ENCODE measurements around the gene RHBDL3. TPM values are rescaled to one million over a fixed set of nuclear protein-coding genes. Genes with fewer than 3 reads are reported as not detected.

Gene RHBDL3
- total and polyA plus RNA-seq, 2 donors (not counting 3 experiments of a cell fraction or from before 2014, with no cell fraction given): 0.11 to 0.20 TPM

- dilution Hi-C loops (cut with MboI; ENCODE audit: extremely low pct_ligation_motif_present, low sequenced_read_pairs): no loop called here
- FAIRE-seq: no peak
These were observed 95.6 kb downstream of the RHBDL3 start for GRCh38 chr17:32361270-32361669.

GRCh38 chr17:32370426-32370825, 104.8 kb downstream of the RHBDL3 start:
- FAIRE-seq (no peak), DNase-seq (ENCODE audit: low read depth, low spot score) (peak; percentile 14)
- no peak overlapping the region for H2AFZ ChIP-seq (ENCODE audit: low read depth, low read length)
- H3K27me3 ChIP-seq (ENCODE audit: control insufficient read depth in 2 of 2, insufficient read depth in 2 of 2, low read length in 2 of 2): no peaks in the 10 kb centered on the region
- H3K4me2 ChIP-seq (ENCODE audit: insufficient read depth, low read length): no peak overlapping the region
- H3K4me3 ChIP-seq (replicated peaks in 1 of 3; ENCODE audit: insufficient read depth in 1 of 3, low read depth in 1 of 3, low read length in 3 of 3): no peak overlapping the region
- no peaks in the 10 kb centered on the region for H3K9me3 ChIP-seq (replicated peaks; ENCODE audit: control insufficient read depth, insufficient read depth, low read length)
- H3K9ac ChIP-seq (replicated peaks; ENCODE audit: extremely low read depth, insufficient read depth, low read length): no peak overlapping the region
- H4K20me1 ChIP-seq (replicated peaks; ENCODE audit: control insufficient read depth, extremely low read depth, insufficient read depth, low read length): peaks cover 18% of the 10 kb centered on the region
- intact Hi-C loops (cut with micrococcal nuclease) (no loop called here), dilution Hi-C loops (cut with MboI; ENCODE audit: extremely low pct_ligation_motif_present, low sequenced_read_pairs) (no loop called here)
- H3K36me3 ChIP-seq (ENCODE audit: control insufficient read depth in 2 of 2, extremely low read depth in 1 of 2, insufficient read depth in 2 of 2, low read length in 2 of 2): peaks cover 29 to 64% of the 10 kb centered on the region in 2 experiments
- CTCF ChIA-PET: interaction anchor here (1.0 kb wide), 1 partner anchor 14 kb away, joined by 3 read pairs; no protein-coding TSS in a partner anchor
- peaks cover 10% of the 10 kb centered on the region for H3K4me1 ChIP-seq (ENCODE audit: control insufficient read depth, extremely low read depth, insufficient read depth, low read length)
- POLR2A ChIA-PET: no interaction called here
- H3K9me1 ChIP-seq (replicated peaks; ENCODE audit: control insufficient read depth, extremely low read depth, insufficient read depth, low read length): no peaks in the 10 kb centered on the region
- peaks cover 66% of the 10 kb centered on the region for H3K79me2 ChIP-seq (ENCODE audit: control insufficient read depth, insufficient read depth, low read length)
- no peak for TF ChIP-seq POLR2A (IDR thresholded peaks at IDR 0.05; ENCODE audit: low read depth, low read length)
- no peak for TF ChIP-seq CTCF (IDR thresholded peaks at IDR 0.05; ENCODE audit: extremely low read depth in 1 of 2, insufficient read depth in 1 of 2, low read depth in 1 of 2, low read length in 2 of 2)
- H3K27ac ChIP-seq (ENCODE audit: insufficient read depth, low read depth, low read length): no peak overlapping the region
- no TSS peak for BruUV-seq (replicated peaks)

More at GRCh38 chr17:32361270-32361669, 95.6 kb downstream of the RHBDL3 start:
- ChIA-PET CTCF (interaction anchor here (1.0 kb wide), 1 partner anchor 16 kb away, joined by 3 read pairs; no protein-coding TSS in a partner anchor), POLR2A (no interaction called here)
- no peak overlapping the region for H3K27ac ChIP-seq (ENCODE audit: insufficient read depth, low read depth, low read length)
- no peak for DNase-seq (ENCODE audit: low read depth, low spot score)
- TSS peak; percentile 1 for BruUV-seq (replicated peaks)
- H3K9ac ChIP-seq (replicated peaks; ENCODE audit: extremely low read depth, insufficient read depth, low read length): no peak overlapping the region
- no peak overlapping the region for H3K4me3 ChIP-seq (replicated peaks in 1 of 3; ENCODE audit: insufficient read depth in 1 of 3, low read depth in 1 of 3, low read length in 3 of 3)
- no peaks in the 10 kb centered on the region for H3K9me1 ChIP-seq (replicated peaks; ENCODE audit: control insufficient read depth, extremely low read depth, insufficient read depth, low read length)
- H3K79me2 ChIP-seq (ENCODE audit: control insufficient read depth, insufficient read depth, low read length): peaks cover 79% of the 10 kb centered on the region
- H3K9me3 ChIP-seq (replicated peaks; ENCODE audit: control insufficient read depth, insufficient read depth, low read length): no peaks in the 10 kb centered on the region
- H4K20me1 ChIP-seq (replicated peaks; ENCODE audit: control insufficient read depth, extremely low read depth, insufficient read depth, low read length): peaks cover 23% of the 10 kb centered on the region
- TF ChIP-seq POLR2A (IDR thresholded peaks at IDR 0.05; ENCODE audit: low read depth, low read length): no peak
- no peak for TF ChIP-seq MAX (IDR thresholded peaks at IDR 0.05; ENCODE audit: insufficient read depth, insufficient read length)
- TF ChIP-seq MYC (IDR thresholded peaks at IDR 0.05; ENCODE audit: low read depth, low read length): no peak
- no peak for TF ChIP-seq POLR2AphosphoS5 (IDR thresholded peaks at IDR 0.05; ENCODE audit: insufficient read depth, low read depth, low read length)
- TF ChIP-seq EZH2 (IDR thresholded peaks at IDR 0.05; ENCODE audit: borderline replicate concordance, low read depth, low read length, severe bottlenecking): no peak
- H3K36me3 ChIP-seq (ENCODE audit: control insufficient read depth in 2 of 2, extremely low read depth in 1 of 2, insufficient read depth in 2 of 2, low read length in 2 of 2): peaks cover 34 to 49% of the 10 kb centered on the region in 2 experiments
- H3K27me3 ChIP-seq (ENCODE audit: control insufficient read depth in 2 of 2, insufficient read depth in 2 of 2, low read length in 2 of 2): no peaks in the 10 kb centered on the region
- no peak overlapping the region for H3K4me2 ChIP-seq (ENCODE audit: insufficient read depth, low read length)
- intact Hi-C loops (cut with micrococcal nuclease): no loop called here
- no peaks in the 10 kb centered on the region for H3K4me1 ChIP-seq (ENCODE audit: control insufficient read depth, extremely low read depth, insufficient read depth, low read length)
- H2AFZ ChIP-seq (ENCODE audit: low read depth, low read length): no peak overlapping the region

MicroRNAs encoded within 50 kb of the gene (microRNA counts, 767-probe panel; counts per million panel counts)
- microRNA hsa-miR-632: 723 counts per million, percentile 96 among the panel's probes with 10 or more counts

Small RNAs within 50 kb of the gene (microRNA-seq; reads per million reads assigned to microRNA genes)
- not detected for gene MIR632 (ENCODE audit: borderline number of aligned reads, borderline replicate concordance)

Small RNAs within 50 kb of the gene (small RNA-seq; reads per million reads assigned to genes)
- gene UBL5P2 (ENCODE audit: insufficient read depth, insufficient read length, low read depth, low replicate concordance): not detected

Other genes with a start within 250 kb of the RHBDL3 start
- gene RHOT1, start 123.3 kb upstream of the RHBDL3 start, total RNA-seq: 22.0 and 23.5 TPM in 2 replicates
- gene RHOT1, start 123.3 kb upstream of the RHBDL3 start, polyA plus RNA-seq: 22.1 and 28.8 TPM in 2 replicates
- gene C17orf75, start 76.3 kb downstream of the RHBDL3 start, total RNA-seq: 19.1 and 21.5 TPM in 2 replicates
- gene C17orf75, start 76.3 kb downstream of the RHBDL3 start, polyA plus RNA-seq: 6.3 and 8.8 TPM in 2 replicates
- gene ZNF207, start 84.3 kb downstream of the RHBDL3 start, total RNA-seq: 206 and 209 TPM in 2 replicates
- gene ZNF207, start 84.3 kb downstream of the RHBDL3 start, polyA plus RNA-seq: 231 and 245 TPM in 2 replicates
- gene PSMD11, start 178.7 kb downstream of the RHBDL3 start, total RNA-seq: 153 and 161 TPM in 2 replicates
- gene PSMD11, start 178.7 kb downstream of the RHBDL3 start, polyA plus RNA-seq: 56.4 and 59.4 TPM in 2 replicates
- 3.9 and 6.1 TPM in 2 replicates for gene CDK5R1, start 221.2 kb downstream of the RHBDL3 start, total RNA-seq
- 1.5 and 1.6 TPM in 2 replicates for gene CDK5R1, start 221.2 kb downstream of the RHBDL3 start, polyA plus RNA-seq

Data from endothelial cell of umbilical vein (primary cell).